Activated T-helper 1 cell treated with anti-CD3 and anti-CD28 coated beads, Interleukin-2, amount 50 U/mL, for 16 hours (primary cell): ENCODE results near the gene ILK.
A peak's percentile ranks its signal among the peaks of the same experiment; 100 is the strongest.

ENCODE experiments used
- DNase-seq, 2 donors: peaks; one replicate each; pipeline ENCODE4 v3.0.0-alpha.2; 2020; ENCODE audit warnings: low read depth in 1 of 2, low spot score in 1 of 2

Gene ILK

DNA sequence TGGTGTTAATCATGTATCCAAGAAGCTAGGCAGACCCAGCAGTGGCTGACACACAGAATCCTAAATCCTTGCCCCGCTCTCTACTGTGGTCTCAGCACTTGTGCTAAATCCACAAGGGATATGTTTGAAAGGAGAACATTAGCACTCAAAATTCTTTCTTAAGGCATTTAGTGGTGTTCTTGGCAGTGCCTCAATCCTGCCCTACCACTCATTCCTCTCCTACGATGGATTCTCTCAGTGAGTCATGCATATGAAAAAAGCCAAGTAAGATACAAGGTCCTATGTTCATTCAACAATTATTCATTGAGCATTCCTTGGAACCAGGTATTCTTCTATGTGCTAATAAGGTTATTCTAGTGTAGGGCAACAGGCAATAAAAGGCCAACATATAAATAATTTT lies 31.4 kb upstream of the ILK start:
- DNase-seq: no peak

DNA sequence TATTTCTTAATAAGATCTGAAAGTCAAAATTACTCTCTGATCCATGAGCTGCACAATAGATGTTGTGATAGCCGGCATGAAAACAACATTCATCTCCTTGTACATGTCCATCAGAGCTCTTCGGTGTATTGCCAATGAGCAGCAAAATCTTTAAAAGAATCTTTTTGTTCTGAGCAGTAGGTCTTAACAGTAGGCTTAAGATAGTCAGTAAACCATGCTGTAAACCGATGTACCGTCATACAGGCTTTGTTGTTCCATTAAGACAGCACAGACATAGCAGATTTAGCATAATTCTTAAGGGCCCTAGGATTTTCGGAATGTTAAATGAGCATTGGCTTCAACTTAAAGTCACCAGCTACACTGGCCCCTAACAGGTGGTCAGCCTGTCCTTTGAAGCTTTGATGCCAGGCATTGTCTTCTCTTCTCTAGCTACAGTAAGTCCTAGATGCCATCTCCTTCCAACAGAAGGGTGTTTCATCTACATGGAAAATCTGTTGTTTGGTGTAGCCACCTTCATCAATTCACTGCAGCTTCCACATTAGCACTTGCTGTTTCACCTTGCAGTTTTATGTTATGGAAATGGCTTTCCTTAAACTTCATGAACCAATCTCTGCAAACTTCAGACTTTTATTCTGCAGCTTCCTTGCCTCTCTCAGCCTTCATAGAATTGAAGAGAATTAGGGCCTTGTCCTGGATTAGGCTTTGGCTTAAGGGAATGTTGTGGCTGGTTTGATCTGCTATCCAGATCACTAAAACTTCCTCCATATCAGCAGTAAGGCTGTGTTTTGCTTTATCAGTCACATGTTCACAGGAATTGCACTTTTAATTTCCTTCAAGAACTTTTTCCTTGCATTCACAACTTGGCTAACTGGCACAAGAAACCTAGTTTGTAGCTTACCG lies 28.5 kb upstream of the ILK start:
- DNase-seq: no peak

DNA sequence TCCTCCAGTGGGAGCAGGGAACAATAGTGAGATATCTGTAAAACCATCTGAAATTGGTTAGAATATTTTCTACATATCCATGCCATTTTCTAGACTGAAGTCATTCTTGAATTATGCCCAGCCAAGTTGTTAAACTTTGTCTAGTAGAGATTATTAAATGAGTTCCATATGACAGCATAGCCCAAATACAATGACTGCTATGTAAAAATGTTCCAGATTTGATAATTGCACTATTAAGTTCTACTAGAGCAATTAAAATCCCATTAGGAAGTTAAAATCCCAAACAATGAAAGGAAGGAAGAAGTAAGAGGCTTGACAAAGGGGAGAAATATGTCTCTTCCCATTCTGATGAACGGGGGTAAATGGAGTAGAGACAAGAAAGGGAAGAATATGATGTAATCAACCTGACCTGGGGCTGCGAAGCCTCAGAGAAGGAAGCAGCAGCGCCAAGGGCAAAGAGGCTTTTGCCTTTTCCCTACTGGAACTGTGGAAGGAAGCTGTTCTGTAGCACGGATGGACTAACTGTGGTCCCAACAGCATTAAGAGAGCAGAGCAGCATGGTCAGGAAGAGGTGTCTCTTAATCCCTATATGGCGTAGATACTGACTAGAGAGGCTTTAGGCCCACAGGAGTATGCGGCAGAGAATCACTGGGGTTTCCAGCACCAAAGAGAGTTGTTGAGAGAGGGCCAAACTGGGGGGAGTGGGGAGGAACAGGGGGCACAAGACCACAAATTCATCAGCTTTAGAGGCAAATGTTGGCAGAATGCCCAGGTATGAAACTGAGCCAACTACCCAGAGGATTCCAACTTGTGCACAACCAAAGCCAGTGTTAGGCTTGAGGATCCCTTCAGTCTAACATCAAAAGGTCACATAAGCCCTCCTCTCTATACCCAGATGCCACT lies 26.9 kb upstream of the ILK start:
- DNase-seq: no peak

DNA sequence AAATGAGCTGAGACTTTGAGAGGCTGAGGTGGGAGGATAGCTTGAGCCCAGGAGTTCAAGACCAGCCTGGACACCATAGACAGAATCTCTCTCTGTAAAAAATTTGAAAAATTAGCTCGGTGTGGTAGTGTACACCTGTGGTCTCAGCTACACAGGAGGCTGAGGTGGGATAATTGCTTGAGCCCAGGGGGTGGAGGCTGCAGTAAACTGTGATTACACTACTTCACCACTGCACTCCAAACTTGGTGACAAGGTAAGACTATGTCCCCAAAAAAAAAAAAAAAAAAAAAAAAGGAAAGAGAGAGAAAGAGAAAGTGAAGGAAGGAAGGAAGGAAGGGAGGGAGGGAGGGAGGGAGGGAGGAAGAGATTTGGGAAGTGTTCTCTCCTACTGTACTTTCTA lies 25.4 kb upstream of the ILK start:
- DNase-seq: no peak

DNA sequence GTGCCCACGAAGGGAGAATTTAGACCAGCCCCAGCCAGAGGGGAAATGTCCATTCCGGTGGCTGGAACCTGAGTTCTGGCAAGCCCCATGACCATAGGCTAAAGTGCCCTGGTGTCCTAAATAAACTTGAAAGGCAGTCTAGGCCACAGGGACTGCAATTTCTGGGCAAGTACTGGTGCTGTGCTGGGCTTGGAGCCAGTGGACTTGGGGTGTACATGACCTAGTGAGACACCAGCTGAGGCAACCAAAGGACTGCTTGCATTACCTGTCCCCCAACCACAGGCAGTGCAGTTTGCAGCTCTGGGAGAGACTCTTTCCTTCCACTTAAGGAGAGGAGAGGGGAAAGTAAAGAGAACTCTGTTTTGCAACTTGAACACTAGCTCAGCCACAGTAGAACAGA lies 23.9 kb upstream of the ILK start:
- no peak for DNase-seq

DNA sequence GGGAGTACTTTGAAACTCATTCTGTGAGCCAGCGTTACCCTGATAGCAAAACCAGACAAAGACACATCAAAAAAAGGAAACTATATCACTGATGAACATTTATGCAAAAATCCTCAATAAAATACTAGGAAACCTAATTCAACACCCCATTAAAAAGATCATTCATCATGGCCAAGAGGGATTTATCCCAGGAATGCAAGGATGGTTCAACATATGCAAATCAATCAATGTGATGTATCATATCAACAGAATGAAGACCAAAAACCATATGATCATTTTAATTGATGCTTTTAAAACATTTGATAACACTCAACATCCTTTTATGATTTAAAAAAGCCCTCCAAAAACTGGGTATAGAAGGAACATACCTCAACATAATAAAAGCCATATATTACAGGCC lies 20.0 kb upstream of the ILK start:
- no peak for DNase-seq

DNA sequence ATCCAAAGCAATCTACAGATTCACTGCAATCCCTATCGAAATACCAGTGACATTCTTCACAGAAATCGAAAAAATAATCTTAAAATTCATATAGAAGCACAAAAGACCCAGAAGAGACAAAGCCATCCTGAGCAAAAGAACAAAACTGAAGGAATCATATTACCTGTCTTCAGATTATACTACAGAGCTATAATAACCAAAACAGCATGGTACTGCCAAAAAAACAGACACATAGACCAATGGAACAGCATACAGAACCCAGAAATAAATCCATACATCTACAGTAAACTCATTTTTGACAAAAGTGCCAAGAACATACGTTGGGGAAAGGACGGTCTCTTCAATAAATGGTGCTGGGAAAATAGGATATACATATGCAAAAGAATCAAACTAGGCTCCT lies 19.0 kb upstream of the ILK start:
- no peak for DNase-seq

DNA sequence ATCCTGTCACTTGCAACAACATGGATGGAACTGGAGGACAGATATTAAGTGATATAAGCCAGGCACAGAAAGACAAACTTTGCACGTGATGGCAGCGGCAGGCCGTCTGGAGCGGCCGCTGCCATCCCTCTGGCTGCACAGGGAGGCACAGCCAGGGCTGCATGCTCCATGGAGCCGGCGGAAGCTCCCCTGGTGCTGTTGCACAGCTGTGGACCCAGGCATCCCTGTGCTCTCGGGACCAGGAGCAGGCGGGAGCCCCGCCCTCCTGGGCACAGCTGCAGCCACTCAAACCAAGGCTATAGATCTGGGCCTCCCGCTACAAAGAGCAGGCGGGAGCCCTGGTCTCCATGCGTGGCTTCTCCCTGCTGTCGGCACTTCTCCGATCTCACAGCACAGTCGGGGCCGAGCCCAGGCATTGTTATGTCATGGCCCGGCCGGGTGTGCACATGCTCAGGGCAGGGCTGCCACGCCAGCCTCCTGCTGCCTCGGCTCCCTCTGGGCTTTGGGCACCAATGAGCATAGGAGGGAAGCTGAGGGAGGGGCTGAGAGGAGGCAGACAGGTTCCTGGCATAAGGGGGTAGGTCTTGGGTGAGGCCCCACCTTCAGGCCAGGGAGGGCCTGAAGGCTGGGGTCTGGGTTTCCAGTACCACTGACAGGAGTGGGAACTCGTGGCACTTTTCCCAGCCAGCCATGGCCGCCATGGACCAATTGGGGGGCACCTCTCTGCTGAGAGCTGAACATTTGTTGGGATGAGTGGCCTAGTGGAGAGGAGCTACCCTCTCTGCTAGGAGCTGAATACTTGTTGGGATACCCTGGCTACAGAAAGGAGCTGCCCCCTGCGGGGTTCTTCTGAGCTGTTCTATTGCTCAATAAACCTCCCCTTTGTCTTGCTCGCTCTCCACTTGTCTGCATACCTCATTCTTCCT lies 16.9 kb upstream of the ILK start:
- no peak for DNase-seq

DNA sequence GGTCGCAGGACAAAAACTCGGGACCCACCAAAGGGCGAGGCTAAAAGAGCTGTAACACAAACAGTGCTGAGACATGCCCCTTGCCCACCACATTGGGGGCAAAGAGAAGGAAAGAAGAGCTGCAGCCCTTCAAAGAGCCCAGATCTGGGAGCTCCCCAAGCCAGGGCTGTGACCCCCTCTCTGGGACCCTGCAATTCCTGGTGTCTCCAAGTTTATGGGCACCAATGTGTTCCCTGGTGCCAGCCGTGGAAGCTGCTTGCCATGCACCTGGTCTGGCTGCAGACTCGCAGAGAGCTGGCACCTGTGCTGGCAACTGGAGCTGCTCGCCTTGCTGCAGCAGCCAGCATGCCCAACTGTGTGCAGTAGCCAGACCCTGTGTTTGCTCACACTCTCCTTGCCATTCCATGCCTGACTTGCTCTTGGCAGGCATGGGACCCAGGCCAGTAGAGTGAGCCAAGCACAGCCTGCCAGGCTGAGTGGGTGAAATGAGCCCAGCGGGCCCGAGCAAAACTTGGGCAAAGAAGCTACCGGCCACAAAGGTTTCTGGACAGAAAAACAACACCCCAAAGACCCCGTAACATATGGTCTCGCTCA lies 16.1 kb upstream of the ILK start:
- DNase-seq: no peak

DNA sequence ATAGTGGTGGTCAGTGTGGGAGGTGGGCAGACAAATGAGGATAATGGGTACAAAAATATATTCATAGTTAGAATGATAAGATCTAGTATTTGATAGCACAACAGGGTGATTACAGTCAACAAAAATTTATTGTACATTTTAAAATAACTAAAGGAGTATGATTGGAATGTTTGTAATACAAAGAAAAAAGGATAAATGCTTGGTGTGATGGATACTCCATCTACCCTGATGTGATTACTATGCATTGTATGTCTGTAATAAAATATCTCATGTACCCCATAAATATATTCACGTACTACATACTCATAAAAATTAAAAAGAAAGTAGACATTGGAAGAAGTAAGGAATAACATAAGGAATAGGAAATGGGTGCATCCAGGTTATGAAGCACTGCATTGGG lies 15.6 kb upstream of the ILK start:
- DNase-seq: no peak

DNA sequence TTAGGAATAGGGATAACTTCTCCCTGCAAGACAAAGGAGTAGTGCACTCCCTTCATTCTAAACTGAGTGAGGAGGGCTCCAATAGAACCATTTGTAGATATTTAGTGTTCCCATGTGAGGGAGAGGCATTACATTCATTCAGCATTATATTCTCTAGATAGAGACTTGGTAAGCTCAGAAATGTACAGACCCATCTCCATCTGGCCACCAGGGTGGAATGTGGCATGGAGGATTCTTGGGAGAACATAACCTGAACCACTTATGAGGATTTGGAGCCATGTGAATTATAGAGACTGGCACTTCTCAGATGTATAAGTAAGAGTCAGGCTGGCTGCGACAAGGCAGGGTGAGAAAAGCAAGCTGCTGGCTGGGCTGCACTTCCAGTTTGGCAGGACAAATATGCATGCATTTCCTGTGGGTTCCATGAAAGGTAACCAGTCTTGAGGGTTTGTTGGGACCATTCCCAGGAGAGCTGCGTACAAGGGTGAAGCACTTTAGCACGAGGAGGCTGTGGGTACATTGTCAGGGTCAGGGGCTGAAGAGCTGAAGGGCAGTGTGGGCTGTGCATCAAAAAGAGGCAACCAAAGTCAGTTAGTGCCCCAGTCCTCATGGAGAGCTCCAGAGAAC lies 9.3 kb upstream of the ILK start:
- no peak for DNase-seq

DNA sequence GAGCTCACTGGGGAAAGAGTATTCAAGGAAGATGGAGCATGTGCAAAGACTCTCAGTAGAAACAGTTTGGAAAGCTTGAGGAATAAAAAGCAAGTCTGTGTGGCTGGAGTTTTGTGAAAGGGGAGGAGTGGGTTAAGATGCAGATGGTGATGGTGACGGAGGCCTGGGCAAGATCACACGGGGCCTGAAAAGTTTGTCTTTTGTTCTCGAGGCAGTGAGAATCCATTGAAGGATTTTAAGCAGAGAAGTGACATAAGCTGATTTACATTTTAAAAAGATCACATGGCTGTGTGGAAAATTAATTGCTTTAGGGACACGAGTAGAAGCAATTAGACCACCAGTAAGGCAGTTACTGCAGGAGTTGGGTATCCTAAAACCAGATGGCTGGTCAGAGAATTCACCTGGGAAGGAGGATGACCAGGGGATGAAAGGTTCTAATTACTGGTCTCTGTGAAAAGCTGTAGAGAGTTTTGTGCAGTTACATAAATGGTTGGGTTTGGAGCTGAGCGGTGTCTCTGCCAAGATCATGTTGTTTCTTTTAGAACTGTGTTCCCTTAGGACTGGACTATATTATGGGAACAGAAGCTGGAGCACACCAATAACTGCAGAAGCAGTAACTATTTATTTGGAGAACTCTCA lies 7.2 kb upstream of the ILK start:
- DNase-seq: no peak

DNA sequence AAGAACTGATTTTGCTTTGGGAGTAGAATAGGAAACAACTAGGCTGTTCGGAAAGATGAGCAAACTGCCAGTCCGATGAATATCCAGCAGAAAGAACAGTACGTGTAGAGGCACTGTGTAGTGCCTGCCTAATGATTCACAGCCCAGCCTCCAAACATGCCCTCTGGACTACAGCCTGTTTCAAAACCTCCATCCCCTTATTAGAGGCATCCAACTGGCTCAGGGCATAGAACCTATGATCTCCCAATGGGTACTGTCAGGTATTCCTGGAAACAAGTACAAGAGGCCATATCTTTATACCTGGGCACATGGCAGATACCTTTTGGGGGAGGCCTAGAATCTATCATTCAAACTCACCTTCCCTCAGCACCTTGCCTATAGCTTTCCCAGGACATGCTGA lies 5.0 kb upstream of the ILK start:
- no peak for DNase-seq

DNA sequence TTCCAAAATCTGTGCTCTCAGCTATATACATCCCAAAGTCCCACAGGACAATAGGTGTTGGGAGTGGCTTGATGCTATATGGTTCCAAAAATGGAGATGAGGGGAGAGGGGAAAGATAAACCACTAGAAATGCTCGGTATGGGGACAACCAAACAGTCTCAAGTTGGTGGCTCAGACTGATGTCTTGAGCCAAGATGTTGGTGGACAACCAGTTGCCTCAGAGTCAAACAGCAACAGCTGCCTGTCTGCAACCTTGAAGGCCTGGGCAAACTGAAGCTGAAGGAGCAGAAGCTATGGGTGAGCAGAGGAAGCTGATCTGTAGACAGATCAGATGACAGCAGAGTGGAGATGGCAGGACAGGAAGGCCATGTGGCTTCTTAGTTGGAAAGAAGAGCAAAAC lies 4.1 kb upstream of the ILK start:
- no peak for DNase-seq

DNA sequence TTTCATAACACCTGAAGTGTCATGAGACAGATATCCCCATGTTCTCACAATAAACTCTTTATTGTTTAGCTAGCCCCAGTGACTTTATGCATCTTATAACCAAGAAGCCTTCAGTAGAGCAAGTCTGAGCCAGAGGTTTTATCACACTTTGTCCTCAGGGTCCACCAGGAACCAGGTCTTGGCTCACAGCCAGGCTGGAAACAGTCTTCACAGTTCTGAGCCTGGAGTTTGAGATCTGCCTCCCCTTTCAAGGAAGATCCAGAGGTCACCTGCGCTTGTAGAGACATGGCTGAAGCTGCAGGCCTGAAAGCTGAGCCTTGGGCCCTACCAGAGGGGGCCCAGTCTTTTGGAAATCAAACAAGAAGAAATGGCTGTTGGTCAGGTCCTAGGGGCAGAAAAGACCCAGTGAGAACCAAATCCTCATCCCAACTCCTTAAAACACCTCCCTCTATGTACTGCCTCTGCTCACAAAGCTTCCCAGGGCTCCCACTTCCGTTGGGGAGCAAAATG lies 3.6 kb upstream of the ILK start:
- DNase-seq: no peak

DNA sequence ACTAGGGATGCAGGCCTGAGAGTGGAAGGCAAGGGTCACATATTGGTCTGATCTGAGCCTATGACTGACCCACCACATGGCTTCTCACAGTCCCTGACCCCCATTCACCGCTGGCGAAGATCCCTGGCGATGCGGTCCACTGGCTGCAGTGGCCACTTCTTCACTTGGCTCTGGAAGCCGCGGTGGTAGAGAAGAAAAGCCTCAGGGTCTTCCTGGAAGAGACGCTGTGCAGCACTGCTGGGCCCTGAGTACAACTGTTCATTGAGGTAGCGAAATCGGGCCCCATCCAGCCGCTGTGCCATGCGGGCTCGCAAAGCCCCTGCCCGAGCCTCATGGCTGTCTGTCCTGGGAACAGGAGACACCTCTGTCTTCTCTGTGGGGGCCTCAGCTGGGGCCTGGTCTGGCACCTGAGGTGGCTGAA lies 2.5 kb upstream of the ILK start:
- DNase-seq: no peak

DNA sequence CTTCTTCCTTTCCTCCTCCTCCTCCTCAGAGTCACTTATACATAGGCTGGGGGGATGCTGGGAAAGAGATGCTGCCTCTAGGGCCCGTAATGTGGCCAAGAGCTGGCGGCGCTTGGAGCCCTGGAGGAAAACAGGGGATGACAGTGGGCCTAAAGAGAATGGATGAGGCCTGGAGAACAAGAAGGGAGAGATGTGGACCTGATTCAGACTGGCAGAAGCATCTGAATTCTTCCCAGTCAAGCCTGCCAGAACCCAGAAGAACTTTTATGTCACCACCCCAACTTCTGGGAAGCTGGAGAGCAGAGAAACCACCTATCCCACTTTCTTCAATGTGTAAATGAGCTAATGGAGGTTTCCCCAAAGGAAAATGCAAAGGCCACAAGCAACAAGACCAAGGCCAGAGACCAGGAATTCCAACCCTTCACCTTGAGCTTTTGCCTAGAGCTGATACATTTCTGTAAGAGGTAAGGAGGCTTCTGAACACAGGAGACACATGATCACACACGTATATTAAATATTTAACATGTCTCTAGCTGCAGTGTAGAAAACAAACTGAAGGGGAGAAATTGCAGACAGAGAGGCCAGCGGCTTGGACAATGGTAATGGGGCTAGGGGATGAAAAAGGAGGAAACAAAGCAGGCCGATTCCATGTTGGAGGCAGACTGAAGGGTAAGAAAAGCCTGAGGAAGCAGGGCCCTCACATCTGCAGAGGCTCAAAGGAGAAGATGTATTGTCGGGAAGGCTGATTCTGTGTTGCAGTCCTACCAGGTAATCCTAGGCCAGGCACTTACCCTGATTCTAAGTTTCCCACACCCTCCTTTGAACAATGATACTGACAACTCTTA lies 1.3 kb upstream of the ILK start:
- DNase-seq: no peak

DNA sequence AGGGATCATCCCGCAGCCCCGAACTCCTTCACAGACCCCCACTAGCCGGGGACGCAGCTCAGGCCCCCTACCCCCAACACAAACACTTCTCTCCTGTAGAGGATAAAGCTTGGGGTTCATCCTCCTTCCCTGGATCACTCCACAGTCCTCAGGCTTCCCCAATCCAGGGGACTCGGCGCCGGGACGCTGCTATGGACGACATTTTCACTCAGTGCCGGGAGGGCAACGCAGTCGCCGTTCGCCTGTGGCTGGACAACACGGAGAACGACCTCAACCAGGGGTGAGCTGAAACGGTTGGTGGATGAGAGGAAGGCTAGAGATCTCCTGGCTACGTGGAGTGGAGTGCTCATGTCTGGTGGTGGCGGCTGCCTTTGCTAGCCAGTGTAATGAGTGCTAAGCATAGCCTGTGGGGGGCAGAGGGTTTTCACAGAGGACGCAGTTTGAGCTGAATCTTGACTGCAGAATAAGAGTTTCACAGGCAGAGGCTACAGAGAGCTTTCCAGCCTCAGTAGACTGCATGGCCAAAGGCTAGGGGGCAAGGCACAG lies 580 bp downstream of the ILK start:
- DNase-seq: peak in 1 of 2 donors; percentile 29
